ENCODE results near the gene LCN10. TPM values are rescaled to one million over a fixed set of nuclear protein-coding genes. Genes with fewer than 3 reads are reported as not detected.

LCN10 gene
- total and polyA plus RNA-seq, 9 of the 15 experiments (the other 6 are each of a cell fraction or from before 2014, with no cell fraction given), result 0.10 to 0.21 (median 0.14) TPM; not detected in 6

GRCh38 chr9:136787690-136788400, 45.1 kb upstream of the LCN10 start (continued):
- TF ChIP-seq GATAD2B (IDR thresholded peaks at IDR 0.05; ENCODE audit: borderline replicate concordance) (0 out of 2 replicates have a peak, but pooled peaks have one; percentile 15), ELK3 (CRISPR knock-in tag; IDR thresholded peaks at IDR 0.05) (no peak), ZNF277 (CRISPR knock-in tag; IDR thresholded peaks at IDR 0.05; ENCODE audit: borderline replicate concordance) (no peak), SRF (CRISPR knock-in tag; IDR thresholded peaks at IDR 0.05) (peak in 1 of 2 experiments; percentile 10; a peak in 1 of 4 replicates), MAZ (CRISPR knock-in tag; conservative IDR thresholded peaks at IDR 0.05 in 1 of 2, IDR thresholded peaks at IDR 0.05 in 1 of 2) (peak; percentile 19 to 60; a peak in 1 of 4 replicates), SNAPC5 (CRISPR knock-in tag; IDR thresholded peaks at IDR 0.05) (no peak), ESRRB (CRISPR knock-in tag; IDR thresholded peaks at IDR 0.05; ENCODE audit: borderline replicate concordance) (no peak), ZC3H4 (CRISPR knock-in tag; IDR thresholded peaks at IDR 0.05; ENCODE audit: borderline replicate concordance) (no peak), ZNF146 (CRISPR knock-in tag; IDR thresholded peaks at IDR 0.05; ENCODE audit: unreplicated experiment) (no peak), CGGBP1 (CRISPR knock-in tag; IDR thresholded peaks at IDR 0.05) (no peak), ETV1 (tag; conservative IDR thresholded peaks at IDR 0.05; ENCODE audit: low read depth) (no peak), ZNF23 (CRISPR knock-in tag; IDR thresholded peaks at IDR 0.05) (peak; percentile 65; the same call in 1 of the 2 replicates), BMI1 (IDR thresholded peaks at IDR 0.05; ENCODE audit: low read length) (no peak), CBFA2T2 (conservative IDR thresholded peaks at IDR 0.05) (0 out of 2 replicates have a peak, but pooled peaks have one; percentile 16), HEY1 (CRISPR knock-in tag; IDR thresholded peaks at IDR 0.05; ENCODE audit: borderline replicate concordance) (no peak), ADNP (tag; IDR thresholded peaks at IDR 0.05) (no peak), RBM14 (IDR thresholded peaks at IDR 0.05; ENCODE audit: borderline replicate concordance, insufficient read depth, low read depth, low read length) (no peak), PTRF (tag; IDR thresholded peaks at IDR 0.05) (no peak), GATA2 (CRISPR knock-in tag; IDR thresholded peaks at IDR 0.05) (no peak), SLC30A9 (CRISPR knock-in tag; IDR thresholded peaks at IDR 0.05) (no peak), ZNF639 (CRISPR knock-in tag; conservative IDR thresholded peaks at IDR 0.05 in 1 of 2, IDR thresholded peaks at IDR 0.05 in 1 of 2) (0 out of 4 replicates have a peak, but pooled peaks of 1 of the 2 experiments have one; percentile 29), KAT2B (IDR thresholded peaks at IDR 0.05; ENCODE audit: low read depth, low read length) (no peak), FOXM1 (IDR thresholded peaks at IDR 0.05; ENCODE audit: low read depth) (no peak), FOXM1 (CRISPR knock-in tag; IDR thresholded peaks at IDR 0.05; ENCODE audit: low read depth) (no peak)
